SK-N-MC (cell line): ENCODE data around the gene MYBPC1.
"Not testable (repeated sequence)": the region's sequence is repeated elsewhere in the genome, so short reads cannot be mapped to it uniquely, and the experiment has no call there.

Source experiments
- EZH2 ChIP-seq: fragments of 200-600 bp; sonication (generic); IDR thresholded peaks from one replicate; pipeline ENCODE4 v1.6.1; 2017; ENCODE audit warnings: antibody characterized with exemption
- POLR2AphosphoS5 ChIP-seq: IDR thresholded peaks from 2 replicates; pipeline ENCODE4 v1.6.1; 2012; ENCODE audit warnings: mild to moderate bottlenecking, low read depth, low read length, borderline replicate concordance

GRCh38 chr12:101558726-101559125, 36.0 kb upstream of the MYBPC1 start:
- TF ChIP-seq EZH2, POLR2AphosphoS5: not testable (repeated sequence)
